KOPT-K1 (cell line): ENCODE results near the gene WTIP.
"Not testable (repeated sequence)": the region's sequence is repeated elsewhere in the genome, so short reads cannot be mapped to it uniquely, and the experiment has no call there.

Experiments
- H3K27ac ChIP-seq: fragments of 200-600 bp; sonication (generic); 2 replicates; pipeline ENCODE4 v1.5.1; 2016; ENCODE audit warnings: antibody characterized with exemption, mild to moderate bottlenecking, low read depth, low read length; ENCODE audit not compliant: poor library complexity, severe bottlenecking
- H3K36me3 ChIP-seq: fragments of 200-600 bp; sonication (generic); 2 replicates; pipeline ENCODE4 v1.5.1; 2017; ENCODE audit warnings: antibody characterized with exemption, mild to moderate bottlenecking, low read length, moderate library complexity; ENCODE audit not compliant: insufficient read depth
- H3K9me3 ChIP-seq: fragments of 200-600 bp; sonication (generic); 2 replicates; pipeline ENCODE4 v1.5.1; 2017; ENCODE audit warnings: antibody characterized with exemption, low read length, mild to moderate bottlenecking; ENCODE audit not compliant: insufficient read depth, poor library complexity, severe bottlenecking

Gene WTIP

GRCh38 chr19:34505321-34506025, 23.9 kb downstream of the WTIP start:
- H3K9me3 ChIP-seq = no peaks in the 10 kb centered on the region
- no peak overlapping the region for H3K27ac ChIP-seq
- no peaks in the 10 kb centered on the region for H3K36me3 ChIP-seq

- peaks cover 2% of the 10 kb centered on the region for H3K9me3 ChIP-seq
- no peak overlapping the region for H3K27ac ChIP-seq
- H3K36me3 ChIP-seq = no peaks in the 10 kb centered on the region
Measured at GRCh38 chr19:34506026-34506370, 24.4 kb downstream of the WTIP start.

- Histone ChIP-seq H3K36me3 (no peaks in the 10 kb centered on the region), H3K27ac (no peak overlapping the region), H3K9me3 (peaks cover 8% of the 10 kb centered on the region)
Measured at GRCh38 chr19:34507414-34508067, 26.0 kb downstream of the WTIP start.

- peaks cover 8% of the 10 kb centered on the region for H3K9me3 ChIP-seq
- H3K27ac ChIP-seq = no peak overlapping the region
Measured at GRCh38 chr19:34508540-34508939, 27.0 kb downstream of the WTIP start.

GRCh38 chr19:34510904-34511303, 29.3 kb downstream of the WTIP start:
- H3K27ac ChIP-seq, H3K36me3 ChIP-seq, H3K9me3 ChIP-seq: not testable (repeated sequence)

More at GRCh38 chr19:34508540-34508939, 27.0 kb downstream of the WTIP start:
- H3K36me3 ChIP-seq = no peaks in the 10 kb centered on the region

- H3K27ac ChIP-seq = no peak overlapping the region
- H3K9me3 ChIP-seq = peaks cover 8% of the 10 kb centered on the region
- H3K36me3 ChIP-seq = no peaks in the 10 kb centered on the region
Measured at GRCh38 chr19:34512254-34512822, 30.8 kb downstream of the WTIP start.

- Histone ChIP-seq H3K27ac (no peak overlapping the region), H3K36me3 (no peaks in the 10 kb centered on the region), H3K9me3 (peaks cover 8% of the 10 kb centered on the region)
Measured at GRCh38 chr19:34513767-34514166, 32.2 kb downstream of the WTIP start.

- H3K27ac ChIP-seq = no peak overlapping the region
- H3K9me3 ChIP-seq = no peaks in the 10 kb centered on the region
Measured at GRCh38 chr19:34519602-34520001, 38.0 kb downstream of the WTIP start.

GRCh38 chr19:34523408-34523807, 41.9 kb downstream of the WTIP start:
- Histone ChIP-seq H3K9me3 (no peaks in the 10 kb centered on the region), H3K36me3 (no peaks in the 10 kb centered on the region), H3K27ac (no peak overlapping the region)

More at GRCh38 chr19:34519602-34520001, 38.0 kb downstream of the WTIP start:
- H3K36me3 ChIP-seq = no peaks in the 10 kb centered on the region

GRCh38 chr19:34525001-34525400, 43.4 kb downstream of the WTIP start:
- no peaks in the 10 kb centered on the region for H3K9me3 ChIP-seq

GRCh38 chr19:34534206-34534605, 52.6 kb downstream of the WTIP start:
- Histone ChIP-seq H3K27ac (no peak overlapping the region), H3K36me3 (no peaks in the 10 kb centered on the region), H3K9me3 (no peaks in the 10 kb centered on the region)

More at GRCh38 chr19:34525001-34525400, 43.4 kb downstream of the WTIP start:
- no peaks in the 10 kb centered on the region for H3K36me3 ChIP-seq
- no peak overlapping the region for H3K27ac ChIP-seq

GRCh38 chr19:34539396-34539795, 57.8 kb downstream of the WTIP start:
- H3K27ac ChIP-seq = no peak overlapping the region
- peaks cover 17% of the 10 kb centered on the region for H3K9me3 ChIP-seq
- no peaks in the 10 kb centered on the region for H3K36me3 ChIP-seq

- peaks cover 17% of the 10 kb centered on the region for H3K9me3 ChIP-seq
- H3K27ac ChIP-seq = no peak overlapping the region
- H3K36me3 ChIP-seq = no peaks in the 10 kb centered on the region
Measured at GRCh38 chr19:34540811-34541557, 59.4 kb downstream of the WTIP start.

GRCh38 chr19:34549833-34550232, 68.3 kb downstream of the WTIP start:
- H3K36me3 ChIP-seq = no peaks in the 10 kb centered on the region

GRCh38 chr19:34555447-34555846, 73.9 kb downstream of the WTIP start:
- Histone ChIP-seq H3K27ac (no peak overlapping the region), H3K9me3 (peaks cover 3% of the 10 kb centered on the region), H3K36me3 (no peaks in the 10 kb centered on the region)

More at GRCh38 chr19:34549833-34550232, 68.3 kb downstream of the WTIP start:
- no peak overlapping the region for H3K27ac ChIP-seq
- H3K9me3 ChIP-seq = peaks cover 15% of the 10 kb centered on the region
